ENCODE measurements around the gene ERICH3.

The ERICH3 gene, protein sequence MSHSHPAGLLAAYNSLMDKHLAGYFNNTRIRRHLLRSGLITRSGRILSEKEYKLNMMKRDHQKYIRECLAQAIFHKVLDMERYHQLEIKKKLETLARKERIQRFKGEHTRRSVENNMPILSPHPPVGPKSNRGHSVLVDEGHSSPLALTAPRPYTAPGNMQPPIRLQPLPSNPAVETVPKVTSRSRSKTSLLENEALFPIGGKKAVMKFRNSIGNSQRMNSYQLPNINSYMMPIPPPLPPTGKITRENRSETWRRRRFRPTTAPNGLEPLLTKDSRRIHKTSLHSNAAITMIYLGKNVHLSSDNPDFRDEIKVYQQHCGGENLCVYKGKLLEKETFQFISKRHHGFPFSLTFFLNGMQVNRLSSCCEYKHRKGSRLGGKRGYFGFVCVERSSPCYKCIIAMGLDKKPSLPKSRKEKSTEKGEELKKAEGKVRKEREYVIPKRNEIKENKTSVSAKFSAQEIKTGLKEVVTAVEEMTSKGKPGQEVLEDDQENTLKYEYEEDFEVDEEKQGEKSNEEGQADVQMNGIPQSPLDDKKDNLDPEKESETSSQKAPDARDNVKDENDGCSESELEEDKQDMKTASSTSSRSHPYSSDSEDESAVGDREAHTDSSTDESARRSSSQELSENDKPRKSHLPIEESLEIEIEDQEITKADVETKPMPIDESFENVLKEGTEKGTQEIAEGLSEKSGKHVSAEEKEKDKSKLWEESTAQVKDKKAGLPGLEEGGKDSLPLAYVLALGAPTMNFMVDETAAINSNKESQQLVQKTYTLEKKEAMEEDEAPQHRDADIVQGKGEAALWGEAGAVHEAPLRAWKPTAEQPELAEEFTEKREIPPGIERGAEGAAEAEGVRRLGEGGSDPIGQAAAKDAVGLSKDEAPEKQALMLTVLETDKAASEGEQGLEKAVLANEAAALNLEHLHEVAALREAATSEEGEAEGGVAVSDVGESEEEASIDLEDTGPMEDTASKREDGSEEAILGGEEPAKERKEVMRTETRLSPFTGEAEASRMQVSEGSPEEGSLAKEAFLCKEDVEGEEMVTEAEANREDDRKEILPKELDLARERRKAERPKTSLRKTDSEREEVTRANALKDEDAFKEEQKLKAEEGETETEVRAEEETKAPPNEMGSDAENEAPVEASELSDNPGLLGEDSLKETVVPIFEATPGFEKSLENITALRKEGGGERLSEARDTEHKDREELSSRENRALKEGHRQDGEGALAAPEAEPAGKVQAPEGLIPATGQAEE (N-terminal part only)

DNA sequence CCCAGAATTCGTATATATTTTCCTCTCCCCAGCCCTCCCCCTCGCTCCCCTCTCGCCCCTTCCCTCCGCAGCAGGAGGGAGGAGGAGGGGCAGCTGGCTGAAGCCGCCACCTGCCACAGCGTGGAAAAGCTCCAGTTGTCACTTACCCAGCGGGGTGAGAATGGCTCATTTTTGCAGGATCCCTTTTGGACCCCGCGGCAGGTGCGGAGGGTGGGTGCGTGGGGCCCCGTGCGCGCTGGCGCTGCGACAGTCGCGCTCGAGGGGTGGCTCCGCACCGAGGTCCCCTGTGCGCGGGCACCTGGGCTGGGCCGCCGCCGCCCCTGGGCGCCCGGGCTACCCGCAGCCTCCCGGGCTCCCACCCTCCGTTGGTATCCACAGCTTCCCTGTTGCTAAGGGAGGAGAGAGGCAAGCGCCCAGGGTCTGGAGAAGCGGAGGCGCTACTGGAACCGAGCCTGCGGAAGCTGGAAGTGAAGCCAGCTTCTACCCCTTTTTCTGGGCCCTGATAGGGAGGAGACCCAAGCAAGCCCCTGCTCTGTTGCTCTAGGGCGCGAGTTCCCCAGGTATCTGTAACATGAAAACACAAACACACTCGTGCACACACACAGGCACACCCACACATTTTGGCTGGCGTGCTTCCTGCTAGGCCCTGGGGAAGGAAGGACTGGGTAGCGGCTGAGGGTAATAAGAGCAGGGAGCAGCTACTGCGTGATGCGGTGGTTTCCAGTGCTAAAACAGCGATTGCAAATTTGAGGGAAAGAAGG is at the start of gene ERICH3:
Gene ERICH3, minus strand, starts transcription at position 442 of the 761 bp plus-strand sequence. Its CDS starts 273 bp downstream, at position 169.
- peak; percentile 55 for DNase-seq

DNA sequence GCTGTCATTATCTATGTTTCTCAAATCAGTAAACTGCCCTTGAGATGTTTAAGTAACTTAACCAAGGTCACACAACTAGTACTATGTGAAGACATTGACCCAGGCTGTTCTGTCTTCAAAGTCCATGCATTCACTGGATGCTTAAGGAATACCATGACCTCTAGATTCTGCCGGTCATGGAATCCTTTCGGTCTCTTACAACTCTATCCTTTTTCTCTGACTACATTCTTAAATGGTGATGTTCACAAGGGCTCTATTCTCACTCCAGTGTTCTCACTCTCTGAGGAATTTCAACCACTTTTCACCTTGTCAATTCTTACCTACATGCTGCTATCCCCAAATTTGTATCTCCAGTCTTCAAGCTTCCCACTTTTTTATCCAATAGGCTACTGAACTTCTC is 44.0 kb upstream of the ERICH3 start:
- DNase-seq: no peak

GRCh38 chr1:74716822-74717221 is 43.2 kb upstream of the ERICH3 start:
- DNase-seq: no peak

DNA sequence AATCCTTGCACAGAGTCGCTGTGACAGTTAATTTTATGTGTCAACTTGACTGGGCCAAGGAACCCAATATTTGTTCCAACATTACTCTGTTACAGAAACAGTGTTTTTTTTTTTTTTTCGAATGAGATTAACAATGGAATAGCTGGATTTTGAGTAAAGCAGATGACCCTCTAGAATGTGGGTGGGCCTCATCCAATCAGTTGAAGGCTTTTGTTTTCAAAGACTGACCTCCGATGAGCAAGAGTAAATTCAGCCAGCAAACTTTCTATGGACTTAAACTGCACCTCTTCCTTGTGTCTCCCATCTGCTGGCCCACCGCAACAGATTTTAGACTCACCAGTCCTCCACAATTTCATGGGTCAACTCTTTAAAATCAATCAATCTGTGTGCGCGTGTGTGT is 42.2 kb upstream of the ERICH3 start:
- no peak for DNase-seq

DNA sequence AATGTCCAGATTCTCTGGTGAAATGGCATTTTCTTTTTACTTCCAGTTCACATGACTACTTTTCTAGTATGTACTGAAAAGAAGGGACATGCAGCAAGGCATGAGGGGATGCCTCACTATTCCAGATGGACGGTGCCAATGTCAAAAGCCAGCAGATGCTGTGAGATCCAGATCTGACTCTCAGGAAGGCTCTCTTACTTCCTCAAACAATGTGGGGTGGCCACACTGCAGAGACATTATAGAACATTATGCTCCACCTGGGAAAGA is 41.6 kb upstream of the ERICH3 start:
- no peak for DNase-seq

DNA sequence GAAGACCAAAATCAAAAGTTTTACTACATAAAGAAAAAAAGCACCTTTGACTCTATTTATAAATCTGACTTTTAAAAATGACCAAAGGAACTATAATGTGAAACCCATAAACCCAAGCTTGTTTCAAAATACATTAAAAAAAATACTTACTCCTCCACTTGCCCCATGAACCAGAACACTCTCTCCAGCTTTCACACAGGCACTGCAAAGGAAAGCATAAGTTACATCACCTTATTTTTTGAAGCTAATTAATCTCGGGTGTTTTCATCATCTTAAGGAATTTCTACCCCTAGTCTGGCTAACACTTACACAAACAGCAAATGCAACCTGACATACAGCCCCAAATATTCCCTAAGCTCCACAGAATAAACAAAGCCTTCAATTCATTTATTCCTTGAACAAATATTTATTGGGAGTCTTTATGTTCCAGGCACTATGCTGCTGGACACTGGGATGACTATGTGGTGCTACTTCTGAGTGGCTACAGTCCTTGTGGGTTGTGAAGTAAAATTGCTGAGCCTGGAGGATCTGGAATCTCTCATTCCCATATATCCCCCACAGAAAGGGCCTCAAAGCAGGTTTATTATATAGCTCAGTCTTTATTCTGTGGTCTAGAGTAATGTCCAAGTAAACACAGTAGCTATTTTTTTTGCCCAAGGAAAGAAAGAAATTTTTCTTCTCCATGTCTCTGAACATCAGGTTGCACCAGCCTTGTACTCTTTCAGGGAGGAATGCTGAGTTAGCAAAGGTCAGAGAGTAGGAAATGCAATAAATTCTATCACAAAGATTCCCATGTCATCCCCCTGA is 41.0 kb upstream of the ERICH3 start:
- DNase-seq: no peak

DNA sequence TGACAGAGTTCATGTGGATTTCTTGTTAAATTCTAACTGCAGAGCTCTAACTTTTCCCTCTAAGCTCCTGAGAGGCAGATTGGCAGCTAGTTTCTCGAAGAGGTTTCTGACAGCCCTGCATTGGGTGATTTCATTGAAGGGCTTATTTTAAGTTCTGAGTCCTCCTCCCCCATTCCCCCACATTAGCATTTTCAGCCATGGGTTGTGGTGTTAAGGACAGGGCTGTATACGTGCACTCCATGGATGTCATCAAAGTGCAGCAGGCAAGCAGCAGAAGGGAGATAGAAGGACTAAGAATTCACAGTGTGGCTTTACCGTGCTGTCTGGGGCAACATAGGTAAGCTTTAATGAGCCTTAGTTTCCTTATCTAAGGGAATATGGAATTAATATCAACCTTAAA is 40.3 kb upstream of the ERICH3 start:
- peak; percentile 69 for DNase-seq

DNA sequence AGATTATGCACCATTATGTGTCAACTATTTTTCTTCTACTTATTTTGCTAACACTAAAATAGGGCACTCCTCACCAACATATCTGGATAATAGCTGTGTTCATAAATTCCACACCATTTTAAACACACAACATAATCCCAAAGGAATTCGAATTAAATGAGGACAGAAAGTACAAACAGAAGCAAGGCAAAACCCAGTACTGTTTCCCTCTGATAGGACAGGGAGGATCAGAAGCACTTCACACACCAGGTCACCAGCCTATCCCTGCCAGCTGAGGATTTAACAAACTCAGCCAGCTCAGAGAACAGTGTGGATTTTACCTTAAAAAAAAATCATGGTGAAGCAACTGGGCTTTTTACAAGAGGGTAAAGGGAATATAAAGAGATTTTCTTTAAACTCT is 39.3 kb upstream of the ERICH3 start:
- DNase-seq: no peak

DNA sequence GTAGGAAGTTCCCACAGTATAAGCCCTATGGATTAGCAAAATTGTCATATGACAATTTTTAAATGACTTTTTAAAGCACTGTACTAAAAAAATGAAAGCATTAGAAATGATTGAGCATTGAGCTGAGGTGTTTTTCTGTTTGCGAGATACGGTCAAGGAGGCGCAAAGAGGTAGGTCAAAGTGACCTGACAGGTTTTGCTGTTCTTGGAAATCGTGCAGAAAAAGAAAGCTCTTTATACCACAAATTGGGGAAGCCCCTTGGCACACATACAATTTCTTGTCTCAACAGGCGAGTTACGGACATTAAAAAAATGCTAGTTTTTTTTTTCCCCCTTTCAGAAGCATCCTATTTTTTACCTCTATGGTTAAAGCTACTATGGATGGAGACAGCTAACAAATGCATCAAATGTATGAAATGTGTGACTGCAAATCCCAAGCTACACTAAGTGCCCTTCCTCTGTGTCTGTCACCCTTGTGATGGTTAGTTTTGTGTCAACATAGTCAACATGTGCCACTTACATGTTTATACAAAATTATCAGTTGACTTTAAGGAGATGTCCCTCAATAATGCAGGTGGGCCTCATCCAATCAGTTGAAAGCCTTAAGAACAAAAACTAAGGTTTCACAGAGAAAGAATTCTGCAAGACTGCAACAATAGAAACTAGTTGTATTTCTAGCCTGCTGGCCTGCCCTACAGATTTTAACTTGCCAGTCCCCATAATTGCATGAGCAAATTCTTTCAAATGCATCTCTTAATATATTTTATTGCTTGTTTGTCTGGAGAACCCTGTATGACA is 30.0 kb upstream of the ERICH3 start:
- no peak for DNase-seq

DNA sequence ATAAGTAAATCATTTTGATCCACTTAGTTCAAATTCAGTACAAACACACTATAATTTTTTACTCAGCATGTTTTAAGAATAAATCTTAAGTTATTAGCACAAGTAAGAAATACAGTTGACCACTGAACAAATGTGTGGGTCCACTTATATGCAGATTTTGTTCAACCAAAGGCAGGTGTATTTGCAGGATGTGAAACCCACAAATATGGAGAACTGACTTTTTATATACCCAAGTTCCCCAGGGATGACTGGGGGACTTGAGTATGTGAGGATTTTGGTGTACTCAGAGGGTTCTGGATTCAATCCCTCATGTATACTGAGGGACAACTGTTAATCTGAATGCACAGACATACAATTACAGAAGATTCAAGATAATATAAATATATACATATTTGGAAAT is 25.7 kb upstream of the ERICH3 start:
- no peak for DNase-seq

DNA sequence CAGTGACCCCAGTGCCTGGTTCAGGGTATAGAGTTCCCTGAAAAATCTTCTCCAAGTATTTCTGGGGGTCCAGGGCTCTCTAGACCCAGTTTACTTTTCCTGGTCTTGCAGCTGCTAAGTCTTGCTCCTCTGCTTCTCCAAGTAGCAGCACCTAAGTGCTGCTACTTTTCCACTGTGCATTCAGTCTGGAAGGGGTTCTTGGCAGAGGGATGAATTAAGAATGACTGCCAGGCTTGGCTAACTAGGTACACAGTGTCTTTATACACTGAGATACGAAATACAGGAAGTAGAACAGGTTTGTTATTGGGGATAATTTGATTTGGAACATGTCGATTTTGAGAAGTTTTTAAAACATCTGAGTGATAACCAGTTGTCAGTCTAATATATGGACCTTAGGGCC is 24.2 kb upstream of the ERICH3 start:
- no peak for DNase-seq

GRCh38 chr1:74693473-74693872 is 19.9 kb upstream of the ERICH3 start:
- no peak for DNase-seq

- no peak for DNase-seq
These were observed 17.3 kb upstream of the ERICH3 start for GRCh38 chr1:74690909-74691308.

DNA sequence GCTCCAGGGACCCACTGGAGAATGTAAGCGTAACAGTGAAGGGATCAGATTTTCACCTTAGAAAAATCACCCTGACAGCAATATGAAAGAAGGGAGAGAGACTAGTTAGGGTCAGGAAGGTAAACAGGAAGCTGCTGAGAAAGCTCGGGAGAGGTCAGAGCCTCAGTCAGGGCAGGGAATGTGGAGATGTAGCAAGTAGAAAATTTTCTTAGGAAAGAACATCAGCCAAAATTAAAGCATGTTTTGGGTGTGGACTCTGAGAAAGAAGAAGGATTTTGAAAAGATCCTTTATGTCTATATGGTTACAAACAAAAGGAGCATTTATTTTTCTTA is 16.7 kb upstream of the ERICH3 start:
- no peak for DNase-seq

GRCh38 chr1:74689621-74690363 is 16.2 kb upstream of the ERICH3 start:
- peak; percentile 55 for DNase-seq

- no peak for DNase-seq
These were observed 13.3 kb upstream of the ERICH3 start for GRCh38 chr1:74686928-74687327.

GRCh38 chr1:74684301-74684700 is 10.7 kb upstream of the ERICH3 start:
- DNase-seq: no peak

DNA sequence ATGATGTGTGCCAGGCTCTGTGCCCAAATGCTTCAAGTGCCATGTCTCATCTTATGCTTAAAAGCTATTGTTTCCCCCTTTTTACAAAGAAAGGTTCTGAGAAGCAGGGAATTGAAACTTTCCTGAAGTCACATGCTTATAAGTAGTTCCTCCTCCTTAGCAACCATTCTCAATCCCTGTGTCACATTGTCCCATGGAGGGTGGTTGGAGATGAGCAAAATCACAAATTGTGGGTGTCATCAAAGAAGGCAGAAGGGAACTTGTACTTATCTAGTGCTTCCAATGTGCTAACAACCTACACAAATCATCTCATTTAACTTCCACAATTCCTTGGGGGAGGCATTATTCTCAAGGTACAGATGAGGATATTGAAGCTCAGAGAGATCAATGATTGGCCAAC is 10.1 kb upstream of the ERICH3 start:
- no peak for DNase-seq

DNA sequence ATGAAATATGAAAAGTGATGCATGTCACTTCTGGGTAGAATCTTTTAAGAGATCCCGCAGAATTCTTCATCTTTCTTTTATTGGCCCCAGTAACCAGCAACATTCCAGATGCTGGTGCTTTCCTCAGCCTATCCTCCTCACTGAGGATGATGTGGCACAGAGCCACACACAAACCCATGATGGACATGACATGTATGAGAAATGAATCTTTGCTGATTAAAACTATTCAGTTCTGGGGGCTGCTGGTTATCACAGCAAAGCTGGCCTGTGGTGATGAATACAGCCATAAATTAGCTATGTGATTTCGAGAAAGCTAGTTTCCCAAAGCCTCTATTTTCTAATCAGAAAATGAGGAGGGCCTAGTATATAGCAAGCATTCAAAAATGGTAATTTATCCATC is 8.3 kb upstream of the ERICH3 start:
- DNase-seq: no peak

DNA sequence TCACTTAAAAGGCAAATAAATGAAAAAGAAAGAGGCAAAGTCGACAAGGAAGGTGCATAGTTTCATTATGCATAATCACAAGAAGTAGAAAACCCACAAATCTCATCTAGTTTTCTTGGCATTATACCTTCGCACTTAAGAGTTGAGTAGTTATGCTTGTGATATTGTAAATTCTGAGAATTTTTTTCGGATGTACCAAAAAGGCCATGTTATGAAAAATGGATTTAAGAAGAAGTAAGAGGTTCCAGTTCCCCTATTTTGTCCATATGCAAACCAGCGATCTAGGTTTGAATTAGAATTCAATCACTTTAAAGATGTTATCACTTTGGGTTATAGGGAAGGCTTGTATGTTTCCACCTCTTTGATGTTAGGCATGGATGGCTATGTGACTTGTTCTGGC is 7.9 kb upstream of the ERICH3 start:
- DNase-seq: no peak

DNA sequence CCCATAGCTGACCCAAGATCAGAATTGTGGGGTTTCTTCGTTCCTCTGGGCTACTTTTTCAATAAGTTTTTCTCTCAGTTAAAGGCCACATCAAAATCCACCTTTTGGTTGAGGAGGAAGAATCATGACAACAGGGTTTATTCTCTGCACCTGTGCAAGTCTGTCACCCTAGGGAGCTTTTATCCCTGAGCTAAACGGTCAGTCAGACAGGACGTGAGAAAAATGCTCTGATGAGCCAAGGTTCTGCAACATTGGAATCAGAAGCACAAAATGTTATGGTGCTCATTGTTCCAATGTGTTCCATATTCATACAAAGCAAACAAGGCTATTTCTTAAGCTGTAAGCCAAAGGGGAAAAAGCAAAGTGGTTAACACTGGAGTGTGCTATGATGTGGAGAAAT is 7.4 kb upstream of the ERICH3 start:
- DNase-seq: no peak

All from islet precursor cell (in vitro differentiated cells).